Left kidney (tissue), 8 donors: ENCODE data around the gene TFPI2. TPM values are rescaled to one million over a fixed set of nuclear protein-coding genes. Genes with fewer than 3 reads are reported as not detected.
"Not testable (repeated sequence)": the region's sequence is repeated elsewhere in the genome, so short reads cannot be mapped to it uniquely, and the experiment has no call there.

Experiments
- DNase-seq: peaks from one replicate; pipeline ENCODE4 v3.0.0-alpha.2; 2013
- long read RNA-seq, 8 donors: transcript quantifications; one replicate each; lab custom pipeline, GENCODE V29; 2026
- polyA plus RNA-seq: library from polyadenylated mRNA; unstranded; fragments of 120-200 nt; gene quantifications from one replicate; pipeline ENCODE4 v1.2.1, GENCODE V29; 2013; ENCODE audit not compliant: insufficient read length

The TFPI2 gene
- polyA plus RNA-seq: 10.3 TPM
- long read RNA-seq, donor 1, transcript TFPI2-201 (5 exons, 2,445 nt): major isoform, 6 of 6 reads
- long read RNA-seq, donor 1, partial matches to known transcripts: 0 of 6 reads
- long read RNA-seq, donor 1, other reads (novel, unspliced or antisense): 0 of 6 reads
- long read RNA-seq, donor 2, transcript TFPI2-201 (5 exons, 2,445 nt): major isoform, 7 of 7 reads
- long read RNA-seq, donor 2, partial matches to known transcripts: 0 of 7 reads
- long read RNA-seq, donor 2, other reads (novel, unspliced or antisense): 0 of 7 reads
- long read RNA-seq, donor 3, partial matches to known transcripts: 0 of 4 reads
- long read RNA-seq, donor 3, other reads (novel, unspliced or antisense): 0 of 4 reads
- long read RNA-seq, donor 4, partial matches to known transcripts: 0 of 1 reads
- long read RNA-seq, donor 4, other reads (novel, unspliced or antisense): 0 of 1 reads
- long read RNA-seq, donor 5, transcript TFPI2-201 (5 exons, 2,445 nt): major isoform, 6 of 6 reads
- long read RNA-seq, donor 5, partial matches to known transcripts: 0 of 6 reads
- long read RNA-seq, donor 5, other reads (novel, unspliced or antisense): 0 of 6 reads
- long read RNA-seq, donor 6, transcript TFPI2-201 (5 exons, 2,445 nt): major isoform, 7 of 7 reads
- long read RNA-seq, donor 6, partial matches to known transcripts: 0 of 7 reads
- long read RNA-seq, donor 6, other reads (novel, unspliced or antisense): 0 of 7 reads
- long read RNA-seq, donor 7, transcript TFPI2-201 (5 exons, 2,445 nt): major isoform, 5 of 6 reads
- long read RNA-seq, donor 7, partial matches to known transcripts: 0 of 6 reads
- long read RNA-seq, donor 7, other reads (novel, unspliced or antisense): 0 of 6 reads
- long read RNA-seq, donor 8: 0 reads

- peak; percentile 67 for DNase-seq
Observed at GRCh38 chr7:93890464-93891068, at the start of gene TFPI2. TFPI2 (minus strand) TSS chr7:93890753; CDS start chr7:93890678, 75 bp downstream.

GRCh38 chr7:93938293-93938692 lies 47.7 kb upstream of the TFPI2 start:
- no peak for DNase-seq

GRCh38 chr7:93937818-93938217 lies 47.3 kb upstream of the TFPI2 start:
- DNase-seq: no peak

GRCh38 chr7:93935102-93935501 lies 44.5 kb upstream of the TFPI2 start:
- DNase-seq: no peak

GRCh38 chr7:93933156-93933555 lies 42.6 kb upstream of the TFPI2 start:
- no peak for DNase-seq

- DNase-seq: no peak
Observed at GRCh38 chr7:93931655-93932054, 41.1 kb upstream of the TFPI2 start.

- no peak for DNase-seq
Observed at GRCh38 chr7:93927585-93927984, 37.0 kb upstream of the TFPI2 start.

- DNase-seq: no peak
Observed at GRCh38 chr7:93926800-93927199, 36.2 kb upstream of the TFPI2 start.

- DNase-seq: no peak
Observed at GRCh38 chr7:93923942-93924341, 33.4 kb upstream of the TFPI2 start.

GRCh38 chr7:93923296-93923695 lies 32.7 kb upstream of the TFPI2 start:
- DNase-seq: no peak

- DNase-seq: peak; percentile 75
Observed at GRCh38 chr7:93921607-93922566, 31.3 kb upstream of the TFPI2 start, which contains the start of gene GNG11. GNG11 (plus strand) TSS chr7:93921735; CDS start chr7:93922138, 403 bp downstream.

GRCh38 chr7:93921186-93921585 lies 30.6 kb upstream of the TFPI2 start:
- DNase-seq: no peak

GRCh38 chr7:93920496-93921182 lies 30.1 kb upstream of the TFPI2 start:
- DNase-seq: peak; percentile 40

- not testable (repeated sequence) for DNase-seq
Observed at GRCh38 chr7:93916315-93916714, 25.8 kb upstream of the TFPI2 start.

- not testable (repeated sequence) for DNase-seq
Observed at GRCh38 chr7:93915888-93916287, 25.3 kb upstream of the TFPI2 start.

GRCh38 chr7:93915206-93915842 lies 24.8 kb upstream of the TFPI2 start:
- DNase-seq: not testable (repeated sequence)

- DNase-seq: no peak
Observed at GRCh38 chr7:93914581-93915066, 24.1 kb upstream of the TFPI2 start.

GRCh38 chr7:93913197-93913596 lies 22.6 kb upstream of the TFPI2 start:
- DNase-seq: no peak

GRCh38 chr7:93911661-93912060 lies 21.1 kb upstream of the TFPI2 start:
- DNase-seq: not testable (repeated sequence)

- not testable (repeated sequence) for DNase-seq
Observed at GRCh38 chr7:93911242-93911641, 20.7 kb upstream of the TFPI2 start.
